ENCODE data around the gene HRH1.

The HRH1 gene

GRCh38 chr3:11297126-11297525 lies 142.8 kb downstream of the HRH1 start:
- Mint-ChIP-seq H3K4me3 (no peak overlapping the region), H3K4me1 (ENCODE audit: low read depth) (peaks cover 26% of the 10 kb centered on the region), H3K9me3 (no peaks in the 10 kb centered on the region), H3K27me3 (no peaks in the 10 kb centered on the region), H3K36me3 (ENCODE audit: low read depth) (peaks cover 78% of the 10 kb centered on the region), H3K27ac (peak overlapping the region; percentile 10)
- no peak for DNase-seq

GRCh38 chr3:11300970-11301369 lies 146.7 kb downstream of the HRH1 start:
- no peak for DNase-seq
- Mint-ChIP-seq H3K4me3 (no peak overlapping the region), H3K27me3 (no peaks in the 10 kb centered on the region), H3K4me1 (ENCODE audit: low read depth) (peaks cover 32% of the 10 kb centered on the region), H3K36me3 (ENCODE audit: low read depth) (peaks cover 95% of the 10 kb centered on the region), H3K27ac (peak overlapping the region; percentile 66), H3K9me3 (no peaks in the 10 kb centered on the region)

- H3K27ac Mint-ChIP-seq = no peak overlapping the region
- H3K9me3 Mint-ChIP-seq = no peaks in the 10 kb centered on the region
- DNase-seq = no peak
- H3K4me1 Mint-ChIP-seq (ENCODE audit: low read depth) = peaks cover 40% of the 10 kb centered on the region
- H3K4me3 Mint-ChIP-seq = no peak overlapping the region
- H3K27me3 Mint-ChIP-seq = no peaks in the 10 kb centered on the region
- H3K36me3 Mint-ChIP-seq (ENCODE audit: low read depth) = peaks cover 95% of the 10 kb centered on the region
Observed at GRCh38 chr3:11302444-11302843, 148.2 kb downstream of the HRH1 start.

GRCh38 chr3:11304175-11304574 lies 149.9 kb downstream of the HRH1 start:
- no peak for DNase-seq
- Mint-ChIP-seq H3K36me3 (ENCODE audit: low read depth) (peaks cover 95% of the 10 kb centered on the region), H3K27me3 (no peaks in the 10 kb centered on the region), H3K9me3 (no peaks in the 10 kb centered on the region), H3K4me3 (no peak overlapping the region), H3K27ac (peak overlapping the region; percentile 12), H3K4me1 (ENCODE audit: low read depth) (peaks cover 44% of the 10 kb centered on the region)

GRCh38 chr3:11305509-11305908 lies 151.2 kb downstream of the HRH1 start:
- no peak for DNase-seq
- Mint-ChIP-seq H3K9me3 (no peaks in the 10 kb centered on the region), H3K27ac (peak overlapping the region; percentile 8), H3K36me3 (ENCODE audit: low read depth) (peaks cover 92% of the 10 kb centered on the region), H3K4me3 (no peak overlapping the region), H3K4me1 (ENCODE audit: low read depth) (peaks cover 42% of the 10 kb centered on the region), H3K27me3 (no peaks in the 10 kb centered on the region)

- peak; percentile 47 for DNase-seq
- Mint-ChIP-seq H3K27me3 (no peaks in the 10 kb centered on the region), H3K4me1 (ENCODE audit: low read depth) (peaks cover 33% of the 10 kb centered on the region), H3K4me3 (no peak overlapping the region), H3K9me3 (no peaks in the 10 kb centered on the region), H3K27ac (peak overlapping the region; percentile 84), H3K36me3 (ENCODE audit: low read depth) (peaks cover 93% of the 10 kb centered on the region)
Observed at GRCh38 chr3:11306817-11307589, 152.7 kb downstream of the HRH1 start.

GRCh38 chr3:11307830-11308432 lies 153.6 kb downstream of the HRH1 start:
- Mint-ChIP-seq H3K27me3 (no peaks in the 10 kb centered on the region), H3K36me3 (ENCODE audit: low read depth) (peaks cover 93% of the 10 kb centered on the region), H3K4me1 (ENCODE audit: low read depth) (peaks cover 33% of the 10 kb centered on the region), H3K4me3 (no peak overlapping the region), H3K9me3 (no peaks in the 10 kb centered on the region), H3K27ac (no peak overlapping the region)
- no peak for DNase-seq

- Mint-ChIP-seq H3K9me3 (no peaks in the 10 kb centered on the region), H3K4me3 (no peak overlapping the region), H3K27me3 (no peaks in the 10 kb centered on the region), H3K27ac (no peak overlapping the region), H3K4me1 (ENCODE audit: low read depth) (peaks cover 26% of the 10 kb centered on the region), H3K36me3 (ENCODE audit: low read depth) (peaks cover 95% of the 10 kb centered on the region)
- no peak for DNase-seq
Observed at GRCh38 chr3:11310258-11310657, 156.0 kb downstream of the HRH1 start.

GRCh38 chr3:11312166-11312565 lies 157.9 kb downstream of the HRH1 start:
- peaks cover 95% of the 10 kb centered on the region for H3K36me3 Mint-ChIP-seq (ENCODE audit: low read depth)
- no peak overlapping the region for H3K27ac Mint-ChIP-seq

More at GRCh38 chr3:11312166-11312565, 157.9 kb downstream of the HRH1 start:
- DNase-seq = no peak
- Mint-ChIP-seq H3K4me1 (ENCODE audit: low read depth) (peaks cover 7% of the 10 kb centered on the region), H3K4me3 (no peak overlapping the region), H3K9me3 (no peaks in the 10 kb centered on the region), H3K27me3 (no peaks in the 10 kb centered on the region)

Measured in activated T-cell treated with anti-CD3 and anti-CD28 coated beads, Interleukin-2, amount 50 U/mL, for 24 hours (primary cell).